HG03064 (cell line): Measurements from ENCODE around the gene BOLA1.
"Not testable (repeated sequence)": the region's sequence is repeated elsewhere in the genome, so short reads cannot be mapped to it uniquely, and the experiment has no call there.

Source experiments
- ATAC-seq: cut with Tn5 transposase; IDR thresholded peaks from one replicate; pipeline ENCODE4 v1.9.1; 2021; ENCODE audit warnings: low read depth; ENCODE audit not compliant: unreplicated experiment

BOLA1 gene

GRCh38 chr1:149886396-149887195 lies 12.8 kb upstream of the BOLA1 start:
- ATAC-seq, result peak; percentile 45

GRCh38 chr1:149887196-149887455 lies 12.2 kb upstream of the BOLA1 start:
- not testable (repeated sequence) for ATAC-seq

GRCh38 chr1:149887456-149888246 lies 11.7 kb upstream of the BOLA1 start:
- peak; percentile 41 for ATAC-seq

- peak; percentile 15 for ATAC-seq
Measured at GRCh38 chr1:149888247-149888998, 10.9 kb upstream of the BOLA1 start.

- no peak for ATAC-seq
Measured at GRCh38 chr1:149888999-149889289, 10.4 kb upstream of the BOLA1 start.

GRCh38 chr1:149896575-149896974 lies 2.8 kb upstream of the BOLA1 start:
- no peak for ATAC-seq

- no peak for ATAC-seq
Measured at GRCh38 chr1:149903836-149904491, 4.6 kb downstream of the BOLA1 start.

GRCh38 chr1:149906570-149907075 lies 7.3 kb downstream of the BOLA1 start:
- ATAC-seq, result no peak

- ATAC-seq, result no peak
Measured at GRCh38 chr1:149914545-149914944, 15.2 kb downstream of the BOLA1 start.

- no peak for ATAC-seq
Measured at GRCh38 chr1:149915429-149916192, 16.2 kb downstream of the BOLA1 start.

- no peak for ATAC-seq
Measured at GRCh38 chr1:149916193-149916897, 17.0 kb downstream of the BOLA1 start.

GRCh38 chr1:149916898-149917252 lies 17.5 kb downstream of the BOLA1 start:
- ATAC-seq, result no peak

GRCh38 chr1:149917571-149918144 lies 18.3 kb downstream of the BOLA1 start, which contains the start of gene SV2A:
Gene SV2A (minus strand): TSS chr1:149917844. CDS start chr1:149913840, 4,004 bp downstream.
- no peak for ATAC-seq

GRCh38 chr1:149923626-149924025 lies 24.3 kb downstream of the BOLA1 start:
- no peak for ATAC-seq

- no peak for ATAC-seq
Measured at GRCh38 chr1:149925345-149925744, 26.0 kb downstream of the BOLA1 start.

- ATAC-seq, result no peak
Measured at GRCh38 chr1:149925751-149926150, 26.4 kb downstream of the BOLA1 start.

- no peak for ATAC-seq
Measured at GRCh38 chr1:149926296-149926695, 26.9 kb downstream of the BOLA1 start.

GRCh38 chr1:149927056-149927562 lies 27.7 kb downstream of the BOLA1 start:
- ATAC-seq, result no peak
